Mononuclear cell (primary cell): ENCODE data around the gene FAM76A. TPM values are rescaled to one million over a fixed set of nuclear protein-coding genes. Genes with fewer than 3 reads are reported as not detected.
"Not testable (repeated sequence)": the region's sequence is repeated elsewhere in the genome, so short reads cannot be mapped to it uniquely, and the experiment has no call there.

Source experiments
- H3K27me3 ChIP-seq: 2 replicates; pipeline ENCODE4 v1.6.0; 2011; ENCODE audit warnings: low read length, control low read depth; ENCODE audit not compliant: insufficient read depth
- H3K4me1 ChIP-seq: 2 replicates; pipeline ENCODE4 v1.5.1; 2011; ENCODE audit warnings: mild to moderate bottlenecking, low read length, control low read depth; ENCODE audit not compliant: insufficient read depth
- H3K4me3 ChIP-seq: 2 replicates; pipeline ENCODE4 v1.5.1; 2011; ENCODE audit warnings: mild to moderate bottlenecking, low read length, moderate library complexity
- H3K9me3 ChIP-seq: 2 replicates; pipeline ENCODE4 v1.5.1; 2011; ENCODE audit warnings: low read depth, mild to moderate bottlenecking, control low read depth, low read length
- total RNA-seq: library from RNA; depleted of rRNA; stranded (reverse); fragments of >200 nt; gene quantifications from one replicate; pipeline ENCODE4 v1.2.3, GENCODE V29; 2012

FAM76A gene
- total RNA-seq: 18.7 TPM

DNA sequence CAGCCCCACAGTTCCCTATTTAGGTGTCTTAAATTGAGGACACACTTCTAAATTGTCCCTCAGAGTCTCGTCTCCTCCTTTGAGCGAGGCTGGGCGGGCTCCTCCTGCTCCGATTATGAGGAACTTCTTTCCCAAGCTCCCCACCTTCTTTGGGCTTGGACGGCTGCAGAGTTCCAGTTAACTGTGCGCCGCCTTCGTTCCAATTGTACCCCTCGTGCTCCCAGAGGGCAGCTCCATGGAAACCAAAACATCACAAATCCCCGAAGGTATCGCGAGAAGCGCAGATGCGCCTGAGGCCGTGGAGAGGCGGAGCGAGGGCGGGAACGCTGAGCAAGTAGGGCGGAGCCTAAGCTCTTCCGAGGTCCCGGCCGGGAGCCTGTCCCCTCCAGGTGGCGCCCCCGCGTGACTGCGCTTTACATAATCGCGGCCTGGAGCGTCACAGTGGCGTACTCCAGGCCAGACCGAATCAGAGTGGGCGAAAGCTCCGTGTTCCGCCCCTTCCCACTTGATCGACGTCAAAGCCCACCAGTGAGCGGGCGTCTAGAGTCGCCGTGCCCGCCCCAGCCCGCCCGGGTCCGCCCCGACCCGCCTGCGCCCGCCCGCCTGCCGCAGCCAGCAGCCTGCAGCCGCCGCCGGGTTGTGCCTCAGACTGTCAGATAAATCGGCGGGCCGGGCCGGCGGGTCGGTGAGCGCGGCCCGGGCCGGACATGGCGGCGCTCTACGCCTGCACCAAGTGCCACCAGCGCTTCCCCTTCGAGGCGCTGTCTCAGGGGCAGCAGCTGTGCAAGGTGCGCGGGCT, at the start of gene FAM76A:
FAM76A (plus strand) TSS at position 588 of the 799 bp plus-strand sequence; CDS start at position 708, 120 bp downstream.
- Histone ChIP-seq H3K4me1 (peaks cover 19% of the 10 kb centered on the region), H3K27me3 (no peaks in the 10 kb centered on the region), H3K9me3 (no peaks in the 10 kb centered on the region), H3K4me3 (peak within 1 kb of the TSS; percentile 83)

DNA sequence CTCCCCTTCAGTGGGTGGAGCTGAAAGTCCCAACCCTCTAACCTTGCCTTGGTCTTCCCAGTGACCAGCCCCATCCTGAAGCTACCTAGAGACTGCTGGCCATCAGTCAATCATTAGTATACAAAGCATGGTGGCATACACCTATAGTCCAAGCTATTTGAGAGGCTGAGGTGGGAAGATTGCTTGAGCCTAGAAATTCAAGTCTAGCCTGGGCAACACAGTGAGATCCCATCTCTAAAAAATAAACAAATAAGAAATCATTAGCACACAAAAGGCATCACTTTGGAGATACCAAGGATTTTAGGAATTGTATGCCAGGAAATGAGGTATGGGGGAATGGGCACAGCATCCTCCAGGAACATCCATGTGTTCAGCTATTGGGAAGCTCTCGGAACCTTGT, 49.4 kb upstream of the FAM76A start:
- Histone ChIP-seq H3K27me3 (no peaks in the 10 kb centered on the region), H3K4me3 (no peak overlapping the region), H3K4me1 (peaks cover 17% of the 10 kb centered on the region), H3K9me3 (no peaks in the 10 kb centered on the region)

DNA sequence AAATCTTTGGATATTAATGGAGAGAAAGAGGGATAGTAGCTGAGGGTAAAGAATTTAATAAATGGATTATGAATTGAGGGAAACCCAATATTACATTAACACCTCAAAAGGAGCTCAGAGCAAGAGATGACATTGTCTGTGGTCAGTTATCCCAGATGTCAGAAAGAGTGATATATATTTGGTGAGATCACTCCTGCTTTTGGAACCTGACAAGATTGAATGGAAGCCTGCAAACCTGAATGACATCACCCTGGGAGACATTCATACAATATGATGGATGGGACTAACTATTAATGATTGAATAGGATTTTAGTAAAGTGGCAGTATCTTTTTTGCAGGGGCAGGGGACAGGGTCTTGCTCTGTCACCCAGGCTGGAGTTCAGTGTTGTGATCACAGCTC, 47.0 kb upstream of the FAM76A start:
- no peaks in the 10 kb centered on the region for H3K9me3 ChIP-seq
- no peak overlapping the region for H3K4me3 ChIP-seq
- H3K27me3 ChIP-seq: no peaks in the 10 kb centered on the region
- no peaks in the 10 kb centered on the region for H3K4me1 ChIP-seq

DNA sequence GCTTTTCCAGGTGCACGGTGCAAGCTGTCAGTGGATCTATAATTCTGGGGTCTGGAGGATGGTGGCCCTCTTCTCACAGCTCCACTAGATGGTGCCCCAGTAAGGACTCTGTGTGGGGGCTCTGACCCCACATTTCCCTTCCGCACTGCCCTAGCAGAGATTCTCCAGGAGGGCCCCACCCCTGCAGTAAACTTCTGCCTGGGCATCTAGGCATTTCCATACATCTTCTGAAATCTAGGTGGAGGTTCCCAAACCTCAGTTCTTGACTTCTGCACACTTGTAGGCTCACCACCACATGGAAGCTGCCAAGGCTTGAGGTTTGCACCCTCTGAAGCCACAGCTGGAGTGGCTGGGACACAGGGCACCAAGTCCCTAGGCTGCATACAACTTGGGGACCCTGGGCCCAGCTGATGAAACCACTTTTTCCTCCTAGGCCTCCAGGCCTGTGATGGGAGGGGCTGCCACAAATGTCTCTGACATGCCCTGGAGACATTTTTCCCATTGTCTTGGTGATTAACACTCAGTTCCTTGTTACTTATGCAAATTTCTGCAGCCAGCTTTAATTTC, 45.5 kb upstream of the FAM76A start:
- H3K9me3 ChIP-seq, H3K27me3 ChIP-seq, H3K4me1 ChIP-seq, H3K4me3 ChIP-seq: not testable (repeated sequence)

DNA sequence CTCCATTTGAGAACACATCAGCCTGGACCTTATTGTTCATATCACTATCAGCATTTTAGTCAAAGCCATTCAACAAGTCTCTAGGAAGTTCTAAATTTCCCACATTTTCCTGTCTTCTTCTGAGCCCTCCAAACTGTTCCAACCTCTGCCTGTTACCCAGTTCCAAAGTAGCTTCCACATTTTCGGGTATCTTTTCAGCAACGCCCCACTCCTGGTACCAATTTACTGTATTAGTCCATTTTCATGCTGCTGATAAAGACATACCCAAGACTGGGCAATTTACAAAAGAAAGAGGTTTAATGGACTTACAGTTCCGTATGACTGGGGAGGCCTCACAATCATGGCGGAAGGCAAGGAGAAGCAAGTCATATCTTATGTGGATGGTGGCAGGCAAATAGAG, 44.2 kb upstream of the FAM76A start:
- not testable (repeated sequence) for H3K4me1 ChIP-seq, H3K9me3 ChIP-seq, H3K4me3 ChIP-seq, H3K27me3 ChIP-seq

DNA sequence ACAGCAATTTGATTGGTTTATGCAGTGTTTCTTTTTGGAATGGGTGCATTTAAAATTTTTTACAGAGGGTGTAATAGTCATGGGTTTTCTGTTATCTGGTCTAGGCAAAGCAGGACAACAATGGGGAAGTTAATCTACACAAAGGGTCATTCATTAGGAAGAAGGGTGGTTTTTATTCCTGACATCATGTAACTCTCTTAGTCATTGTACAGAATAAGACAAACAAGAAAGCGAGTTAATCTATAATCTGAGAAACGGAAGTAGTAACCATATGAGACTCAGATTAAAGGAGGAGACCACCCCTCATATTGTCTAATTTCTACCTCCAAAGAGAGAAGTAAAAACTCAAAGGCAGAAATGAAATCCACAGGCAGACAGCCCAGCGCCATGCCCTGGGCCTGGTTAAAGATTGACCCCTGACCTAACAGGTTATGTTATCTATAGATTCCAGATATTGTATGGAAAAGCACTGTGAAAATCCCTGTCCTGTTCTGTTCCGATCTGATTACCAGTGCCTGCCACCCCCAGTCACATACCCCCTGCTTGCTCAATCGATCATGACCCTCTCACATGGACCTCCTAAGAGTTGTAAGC, 43.3 kb upstream of the FAM76A start:
- H3K4me1 ChIP-seq: no peaks in the 10 kb centered on the region
- no peak overlapping the region for H3K4me3 ChIP-seq
- H3K27me3 ChIP-seq: no peaks in the 10 kb centered on the region
- H3K9me3 ChIP-seq: no peaks in the 10 kb centered on the region

DNA sequence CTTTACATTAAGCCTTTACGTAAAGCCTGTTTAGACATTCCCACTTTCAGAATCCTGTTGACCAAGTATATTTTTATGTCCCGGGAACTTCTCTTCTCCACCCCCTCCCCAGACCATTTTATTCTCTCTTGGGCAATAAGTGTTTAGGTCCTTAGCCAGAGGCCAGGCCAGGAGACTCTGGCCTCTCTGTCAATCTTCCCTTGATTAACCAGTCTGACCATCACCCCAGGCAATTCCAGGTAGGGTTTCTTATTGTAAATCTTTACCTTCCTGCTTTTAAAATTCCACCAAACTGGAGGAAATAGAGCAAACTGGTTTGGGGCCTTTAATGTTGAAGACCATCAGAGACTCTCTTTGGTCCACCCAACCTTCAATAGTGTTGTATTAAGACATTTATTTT, 41.6 kb upstream of the FAM76A start:
- Histone ChIP-seq H3K4me3 (no peak overlapping the region), H3K4me1 (no peaks in the 10 kb centered on the region), H3K27me3 (no peaks in the 10 kb centered on the region), H3K9me3 (no peaks in the 10 kb centered on the region)

DNA sequence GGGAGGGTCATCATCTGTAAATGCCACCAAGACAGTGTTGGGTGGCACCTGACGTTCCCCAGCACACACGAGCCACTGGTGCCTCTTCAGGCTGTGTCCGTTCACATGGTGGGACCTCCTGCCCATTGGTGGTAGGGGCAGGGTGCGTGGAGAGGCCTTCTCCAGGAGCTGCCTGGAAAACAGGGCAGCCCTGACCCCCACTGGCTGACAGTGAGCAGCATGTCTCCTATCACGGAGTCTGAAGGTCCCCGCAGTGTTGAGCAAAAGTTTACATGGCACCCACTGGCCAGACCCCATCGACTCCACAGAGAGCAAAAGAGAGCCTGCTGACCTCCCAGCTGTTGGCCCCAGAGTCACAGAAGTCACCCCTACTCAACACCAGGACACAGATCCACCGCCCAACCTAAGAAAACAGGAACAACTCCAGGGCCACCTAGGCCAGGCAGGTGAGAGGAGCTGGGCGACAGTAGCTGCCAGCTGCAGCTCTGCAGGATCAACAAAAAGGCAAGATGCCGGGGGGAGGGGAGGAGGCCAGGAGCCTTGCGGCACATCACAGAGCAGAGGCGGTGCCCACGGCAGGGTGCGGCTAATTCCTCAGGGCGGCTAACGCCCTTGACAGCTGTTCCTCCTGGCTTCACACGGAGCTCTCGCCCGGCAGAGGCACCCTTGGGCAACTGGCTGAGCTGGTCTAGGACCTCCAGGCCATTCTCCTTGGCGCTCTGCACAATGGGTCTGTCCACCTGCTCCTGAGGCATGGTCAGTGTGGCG, 39.4 kb upstream of the FAM76A start:
- Histone ChIP-seq H3K4me3 (no peak overlapping the region), H3K9me3 (no peaks in the 10 kb centered on the region), H3K4me1 (no peaks in the 10 kb centered on the region), H3K27me3 (no peaks in the 10 kb centered on the region)

DNA sequence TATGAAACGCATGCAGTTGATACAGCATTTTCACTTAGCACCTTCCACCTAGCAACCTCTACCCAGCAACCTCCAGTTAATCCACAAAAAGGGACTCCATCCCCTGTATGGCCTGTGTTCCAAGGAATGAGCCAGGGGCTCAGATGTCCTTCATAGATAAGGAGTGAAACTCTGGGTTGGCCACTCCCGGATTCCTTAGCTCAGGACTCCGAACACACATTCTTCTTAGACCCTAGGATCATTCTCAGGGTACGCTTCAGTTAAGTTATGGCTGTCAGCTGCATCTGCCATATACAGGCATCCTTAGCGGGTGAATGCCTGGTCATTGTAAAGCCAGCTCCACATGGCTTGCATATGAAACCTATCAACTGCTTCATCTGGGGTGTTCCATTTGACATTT, 37.9 kb upstream of the FAM76A start:
- no peaks in the 10 kb centered on the region for H3K27me3 ChIP-seq
- no peaks in the 10 kb centered on the region for H3K9me3 ChIP-seq
- no peak overlapping the region for H3K4me3 ChIP-seq
- H3K4me1 ChIP-seq: no peaks in the 10 kb centered on the region

DNA sequence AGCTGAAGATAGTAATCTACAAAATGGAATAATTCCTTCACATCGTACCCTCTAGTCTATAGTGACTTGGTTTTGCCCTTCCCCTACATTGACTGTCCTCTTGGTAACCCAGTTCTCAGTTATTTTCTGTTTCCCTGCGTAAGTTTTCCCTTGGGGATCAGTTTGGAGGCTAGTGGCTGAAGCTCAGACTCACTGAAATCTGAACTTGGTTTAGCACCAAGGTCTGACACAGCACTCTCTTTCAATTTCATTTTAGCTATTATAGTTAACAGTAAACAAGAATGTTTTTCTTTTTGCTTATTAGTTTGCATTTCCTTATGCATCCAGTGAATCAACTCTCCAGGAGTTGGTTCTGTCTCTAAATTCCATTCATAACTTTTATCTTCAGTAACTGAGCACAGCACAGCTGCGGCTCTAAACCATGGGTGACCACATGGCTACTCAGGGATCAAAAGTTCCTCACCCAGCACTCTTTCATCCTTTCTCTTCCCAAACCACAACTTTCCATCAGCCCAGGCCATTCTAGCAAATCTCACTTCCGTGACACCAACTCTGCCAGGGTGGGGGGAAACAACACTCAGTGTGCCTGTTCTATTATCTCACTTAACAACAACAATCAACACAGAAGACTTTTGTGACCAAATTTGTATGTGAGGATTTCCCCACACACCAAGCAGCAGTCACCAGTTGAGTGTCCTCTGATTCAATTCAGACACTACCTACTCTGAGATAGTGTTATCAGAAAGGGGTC, 36.2 kb upstream of the FAM76A start:
- Histone ChIP-seq H3K27me3 (no peaks in the 10 kb centered on the region), H3K4me3 (no peak overlapping the region), H3K4me1 (no peaks in the 10 kb centered on the region), H3K9me3 (no peaks in the 10 kb centered on the region)

DNA sequence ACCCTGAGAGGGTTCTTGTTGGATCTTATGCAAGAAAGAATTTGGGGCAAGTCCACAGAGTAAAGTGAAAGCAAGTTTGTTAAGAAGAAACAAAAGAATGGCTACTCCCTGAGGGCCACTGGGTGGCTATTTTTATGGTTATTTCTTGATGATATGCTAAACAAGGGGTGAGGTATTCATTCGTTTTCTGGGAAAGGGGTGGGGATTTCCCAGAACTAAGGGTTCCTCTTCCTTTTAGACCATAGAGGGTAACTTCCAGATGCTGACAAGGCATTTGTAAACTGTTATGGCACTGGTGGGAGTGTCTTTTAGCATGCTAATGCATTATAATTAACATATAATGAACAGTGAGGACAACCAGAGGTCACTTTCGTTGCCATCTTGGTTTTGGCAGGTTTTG, 35.6 kb upstream of the FAM76A start:
- Histone ChIP-seq H3K4me3 (no peak overlapping the region), H3K4me1 (no peaks in the 10 kb centered on the region), H3K27me3 (no peaks in the 10 kb centered on the region), H3K9me3 (no peaks in the 10 kb centered on the region)

DNA sequence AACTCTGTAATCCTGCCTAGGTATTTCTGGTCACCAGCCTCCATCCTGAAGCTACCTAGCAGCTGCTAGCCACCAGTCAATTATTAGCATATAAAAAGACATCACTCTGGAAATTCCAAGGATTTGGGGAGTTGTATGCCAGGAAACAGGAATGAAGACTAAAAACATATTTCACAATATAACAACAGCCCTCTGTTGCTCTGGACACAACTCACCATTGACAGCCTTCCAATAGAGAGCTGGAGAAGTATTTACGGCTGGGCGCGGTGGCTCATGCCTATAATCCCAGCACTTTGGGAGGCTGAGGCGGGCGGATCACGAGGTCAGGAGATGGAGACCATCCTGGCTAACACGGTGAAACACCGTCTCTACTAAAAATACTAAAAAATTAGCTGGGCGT, 28.9 kb upstream of the FAM76A start:
- not testable (repeated sequence) for H3K4me3 ChIP-seq, H3K4me1 ChIP-seq, H3K9me3 ChIP-seq, H3K27me3 ChIP-seq

DNA sequence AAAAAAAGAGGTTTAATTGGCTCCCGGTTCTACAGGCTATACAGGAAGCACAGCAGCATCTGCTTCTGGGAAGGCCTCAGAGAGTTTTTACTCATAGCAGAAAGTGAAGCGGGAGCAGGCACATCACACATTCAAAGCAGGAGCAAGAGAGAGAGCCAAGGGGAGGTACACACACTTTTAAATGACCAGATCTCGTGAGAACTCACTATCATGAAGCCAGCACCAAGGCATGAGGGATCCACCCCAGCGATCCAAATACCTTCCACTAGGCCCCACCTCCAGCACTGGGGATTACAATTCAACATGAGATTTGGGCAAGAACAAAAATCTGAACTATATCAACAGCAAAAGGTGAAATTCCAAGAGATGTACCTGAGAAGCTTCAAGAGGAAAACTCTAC, 20.8 kb upstream of the FAM76A start:
- Histone ChIP-seq H3K9me3 (no peaks in the 10 kb centered on the region), H3K27me3 (no peaks in the 10 kb centered on the region)

DNA sequence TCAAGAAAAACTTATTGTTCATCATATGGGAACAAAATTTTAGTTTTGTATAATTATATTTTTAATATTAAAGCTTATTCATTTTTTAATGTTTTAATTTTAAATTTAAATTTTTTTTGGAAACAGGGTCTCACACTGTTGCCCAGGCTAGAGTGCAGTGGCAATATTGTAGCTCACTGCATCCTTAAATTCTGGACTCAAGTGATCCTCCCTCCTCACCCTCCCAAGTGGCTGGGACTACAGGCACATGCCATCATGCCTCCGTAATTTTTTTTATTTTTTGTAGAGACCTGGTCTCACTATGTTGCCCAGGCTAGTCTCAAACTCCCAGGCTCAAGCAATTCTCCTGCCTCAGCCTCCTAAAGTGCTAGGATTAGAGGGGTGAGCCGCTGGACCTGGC, 20.2 kb upstream of the FAM76A start:
- Histone ChIP-seq H3K4me1 (no peaks in the 10 kb centered on the region), H3K9me3 (no peaks in the 10 kb centered on the region), H3K4me3 (no peak overlapping the region), H3K27me3 (no peaks in the 10 kb centered on the region)

More for the DNA sequence above, 20.8 kb upstream of the FAM76A start:
- no peak overlapping the region for H3K4me3 ChIP-seq
- H3K4me1 ChIP-seq: no peaks in the 10 kb centered on the region

DNA sequence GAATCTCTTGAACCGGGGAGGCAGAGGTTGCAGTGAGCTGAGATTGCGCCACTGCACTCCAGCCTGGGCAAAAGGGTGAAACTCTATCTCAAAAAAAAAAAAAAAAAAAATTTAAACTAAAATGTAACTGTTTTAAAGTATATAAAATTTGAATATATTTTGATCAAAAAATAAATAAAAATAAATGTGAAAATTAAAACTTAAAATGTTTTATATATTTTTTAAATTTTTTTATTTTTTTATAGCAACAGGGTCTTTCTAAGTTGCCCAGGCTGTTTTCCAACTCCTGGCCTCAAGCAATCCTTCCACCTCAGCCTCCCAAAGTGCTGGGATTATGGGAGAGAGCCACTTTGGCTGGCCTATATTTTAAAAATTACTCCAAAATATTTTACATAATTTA, 15.2 kb upstream of the FAM76A start:
- H3K4me3 ChIP-seq: no peak overlapping the region
- H3K4me1 ChIP-seq: no peaks in the 10 kb centered on the region
- no peaks in the 10 kb centered on the region for H3K9me3 ChIP-seq
- H3K27me3 ChIP-seq: no peaks in the 10 kb centered on the region
